ENCODE measurements around the gene RETREG1. TPM values are rescaled to one million over a fixed set of nuclear protein-coding genes. Genes with fewer than 3 reads are reported as not detected.

The RETREG1 gene
- total RNA-seq, 1 experiment from 2014 or later = 5.1 TPM

GRCh38 chr5:16497546-16497945 lies 119.3 kb downstream of the RETREG1 start:
- no peaks in the 10 kb centered on the region for H3K27me3 ChIP-seq (replicated peaks; ENCODE audit: insufficient read depth, low read depth, low read length, poor library complexity)
- TF ChIP-seq CTCF (conservative IDR thresholded peaks at IDR 0.05; ENCODE audit: low read depth, low read length) = no peak
- no peak for TF ChIP-seq EZH2 (IDR thresholded peaks at IDR 0.05; ENCODE audit: borderline replicate concordance, low read depth, low read length, poor library complexity, severe bottlenecking)
- H3K9me3 ChIP-seq (ENCODE audit: low read depth, low read length, poor library complexity, severe bottlenecking) = no peaks in the 10 kb centered on the region
- POLR2A ChIA-PET (ENCODE audit: low non-redundant PET) = no interaction called here
- H3K36me3 ChIP-seq (ENCODE audit: insufficient read depth, low read length, poor library complexity, severe bottlenecking) = no peaks in the 10 kb centered on the region
- H3K27ac ChIP-seq (ENCODE audit: low read depth, low read length, poor library complexity, severe bottlenecking) = no peak overlapping the region
- DNase-seq (ENCODE audit: low spot score) = no peak
- H3K4me3 ChIP-seq (ENCODE audit: low read depth, low read length, poor library complexity, severe bottlenecking) = no peak overlapping the region
- intact Hi-C loops (cut with micrococcal nuclease; ENCODE audit: unreplicated experiment) = no loop called here
- CTCF ChIA-PET = no interaction called here
- peaks cover 4% of the 10 kb centered on the region for H3K4me1 ChIP-seq (ENCODE audit: insufficient read depth, low read length, poor library complexity, severe bottlenecking)
- BruUV-seq (replicated peaks) = no TSS peak

- CTCF ChIA-PET = no interaction called here
- intact Hi-C loops (cut with micrococcal nuclease; ENCODE audit: unreplicated experiment) = no loop called here
- H3K4me3 ChIP-seq (ENCODE audit: low read depth, low read length, poor library complexity, severe bottlenecking) = no peak overlapping the region
These were observed 123.5 kb downstream of the RETREG1 start for GRCh38 chr5:16493261-16493660.

DNA sequence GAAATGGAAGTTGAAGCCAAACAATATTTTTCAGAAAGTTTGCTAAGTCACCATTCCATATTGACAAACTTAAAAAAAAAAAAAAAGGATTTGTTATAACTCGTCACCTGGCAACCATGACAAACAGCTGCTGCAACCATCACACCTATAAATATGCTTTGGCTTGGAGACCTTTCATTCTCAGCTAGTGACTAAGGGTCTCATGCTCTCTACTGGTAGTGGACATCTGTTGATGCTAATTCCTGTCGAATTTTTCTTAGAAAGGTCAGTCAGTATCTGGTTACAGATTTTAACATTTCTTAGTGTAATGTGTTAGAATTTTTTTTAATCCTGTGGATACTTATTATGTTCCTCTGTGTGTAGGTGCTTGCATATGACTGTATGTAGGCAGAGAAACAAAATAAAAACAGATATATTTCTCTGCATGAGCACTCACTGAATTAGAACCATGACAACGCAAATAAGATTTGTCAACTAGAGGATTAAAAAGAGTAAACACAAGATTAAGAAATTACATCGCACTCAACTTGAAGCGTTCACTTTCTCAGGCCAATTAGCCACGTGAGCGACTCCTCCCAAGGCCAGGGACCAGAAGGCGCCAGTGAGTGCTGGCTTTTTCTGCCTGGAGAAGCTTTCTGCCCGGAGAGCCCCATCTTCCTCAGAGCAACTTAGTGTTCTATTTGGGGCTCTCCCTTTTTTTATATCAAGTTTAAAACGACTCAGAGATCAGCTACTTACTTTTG lies 124.2 kb downstream of the RETREG1 start:
- ChIA-PET CTCF (no interaction called here), POLR2A (ENCODE audit: low non-redundant PET) (interaction anchor here (0.5 kb wide), 1 partner anchor 259 kb away, joined by 5 read pairs; no protein-coding TSS in a partner anchor)
- H3K9me3 ChIP-seq (ENCODE audit: low read depth, low read length, poor library complexity, severe bottlenecking) = no peaks in the 10 kb centered on the region
- H3K27ac ChIP-seq (ENCODE audit: low read depth, low read length, poor library complexity, severe bottlenecking) = no peak overlapping the region
- no peak overlapping the region for H3K4me3 ChIP-seq (ENCODE audit: low read depth, low read length, poor library complexity, severe bottlenecking)
- no peak for TF ChIP-seq EZH2 (IDR thresholded peaks at IDR 0.05; ENCODE audit: borderline replicate concordance, low read depth, low read length, poor library complexity, severe bottlenecking)
- TF ChIP-seq CTCF (conservative IDR thresholded peaks at IDR 0.05; ENCODE audit: low read depth, low read length) = no peak
- intact Hi-C loops (cut with micrococcal nuclease; ENCODE audit: unreplicated experiment) = no loop called here
- H3K36me3 ChIP-seq (ENCODE audit: insufficient read depth, low read length, poor library complexity, severe bottlenecking) = no peaks in the 10 kb centered on the region
- H3K27me3 ChIP-seq (replicated peaks; ENCODE audit: insufficient read depth, low read depth, low read length, poor library complexity) = no peaks in the 10 kb centered on the region
- H3K4me1 ChIP-seq (ENCODE audit: insufficient read depth, low read length, poor library complexity, severe bottlenecking) = peaks cover 7% of the 10 kb centered on the region
- no TSS peak for BruUV-seq (replicated peaks)
- DNase-seq (ENCODE audit: low spot score) = peak; percentile 9

More at GRCh38 chr5:16493261-16493660, 123.5 kb downstream of the RETREG1 start:
- no TSS peak for BruUV-seq (replicated peaks)
- peaks cover 7% of the 10 kb centered on the region for H3K4me1 ChIP-seq (ENCODE audit: insufficient read depth, low read length, poor library complexity, severe bottlenecking)
- TF ChIP-seq CTCF (conservative IDR thresholded peaks at IDR 0.05; ENCODE audit: low read depth, low read length) (no peak), EZH2 (IDR thresholded peaks at IDR 0.05; ENCODE audit: borderline replicate concordance, low read depth, low read length, poor library complexity, severe bottlenecking) (no peak)
- POLR2A ChIA-PET (ENCODE audit: low non-redundant PET) = no interaction called here
- H3K27me3 ChIP-seq (replicated peaks; ENCODE audit: insufficient read depth, low read depth, low read length, poor library complexity) = no peaks in the 10 kb centered on the region
- H3K27ac ChIP-seq (ENCODE audit: low read depth, low read length, poor library complexity, severe bottlenecking) = no peak overlapping the region
- DNase-seq (ENCODE audit: low spot score) = no peak
- H3K36me3 ChIP-seq (ENCODE audit: insufficient read depth, low read length, poor library complexity, severe bottlenecking) = no peaks in the 10 kb centered on the region
- no peaks in the 10 kb centered on the region for H3K9me3 ChIP-seq (ENCODE audit: low read depth, low read length, poor library complexity, severe bottlenecking)
